Kidney (tissue), 14 donors: Measurements from ENCODE around the gene CAP2. TPM values are rescaled to one million over a fixed set of nuclear protein-coding genes. Genes with fewer than 3 reads are reported as not detected.

Experiments used
- DNase-seq, 5 donors: peaks; one replicate each; pipeline ENCODE4 v3.0.0-alpha.2; 2013 to 2020
- FAIRE-seq: peaks from 2 replicates; lab custom pipeline; 2012; peaks lifted over from hg19 to GRCh38; lab: Jason Lieb, UNC
- H3K27ac ChIP-seq, 2 donors: one replicate each; pipeline ENCODE4 v1.7.0; 2013; ENCODE audit warnings: low read depth in 2 of 2, low read length in 2 of 2, inconsistent platforms in 1 of 2
- H3K27me3 ChIP-seq: one replicate; pipeline ENCODE4 v1.7.1; 2013; ENCODE audit warnings: low read length, inconsistent platforms; ENCODE audit not compliant: control insufficient read depth, insufficient read depth
- H3K36me3 ChIP-seq, 3 donors: one replicate each; pipeline versions ENCODE4 v1.7.0 to v1.7.1; 2013; ENCODE audit warnings: low read length in 3 of 3, control low read depth in 1 of 3, inconsistent platforms in 1 of 3; ENCODE audit not compliant: insufficient read depth in 3 of 3, control insufficient read depth in 2 of 3
- H3K4me1 ChIP-seq, 3 donors: one replicate each; pipeline versions ENCODE4 v1.7.0 to v1.7.1; 2013; ENCODE audit warnings: low read length in 3 of 3, inconsistent platforms in 1 of 3, low read depth in 1 of 3; ENCODE audit not compliant: control insufficient read depth in 2 of 3, insufficient read depth in 2 of 3
- H3K4me3 ChIP-seq, 3 donors: one replicate each; pipeline versions ENCODE4 v1.7.0 to v1.8.1; 2013; ENCODE audit warnings: low read length in 3 of 3, control low read depth in 1 of 3, inconsistent platforms in 1 of 3
- H3K9ac ChIP-seq, 3 donors: one replicate each; pipeline versions ENCODE4 v1.7.0 to v1.7.1; 2013; ENCODE audit warnings: low read length in 3 of 3, control low read depth in 1 of 3, inconsistent platforms in 1 of 3
- H3K9me3 ChIP-seq, 3 donors: one replicate each; pipeline versions ENCODE4 v1.7.0 to v1.7.1; 2013; ENCODE audit warnings: low read length in 3 of 3, control low read depth in 1 of 3, inconsistent platforms in 1 of 3; ENCODE audit not compliant: control insufficient read depth in 2 of 3, insufficient read depth in 1 of 3
- CTCF ChIP-seq: IDR thresholded peaks from 3 replicates; pipeline ENCODE4 v1.5.1; 2012; ENCODE audit warnings: mild to moderate bottlenecking, moderate library complexity, borderline replicate concordance; ENCODE audit not compliant: insufficient read depth; ENCODE audit errors: extremely low read depth
- intact Hi-C: fragments of 100-400 bp; cut with DNase I; formaldehyde crosslinking; loops from one replicate; pipeline ENCODE4 v1.11.1; 2022
- polyA plus RNA-seq: library from polyadenylated mRNA; stranded (reverse); fragments of 350-450 nt; fragmentation: Illumina TruSeq; extraction: RNeasy Lipid Tissue Mini Kit (QIAGEN cat#74804); gene quantifications from one replicate; pipeline ENCODE4 v1.2.3, GENCODE V29; 2014; ENCODE audit warnings: low read depth, low replicate concordance; ENCODE audit not compliant: insufficient read depth
- total RNA-seq: library from RNA; stranded (reverse); fragmentation: NEBNext Ultra II Directional; extraction: Animal tissue kit (Norgen Biotek cat#: 25700); gene quantifications from one replicate; pipeline ENCODE4 v1.2.1, GENCODE V29; 2021
- donor health status: control.
- donor health status: control.
- donor health status: control.
- donor health status: control.
- donor health status: control.
- donor health status: DM: yes; HTN: yes; CAD: no.
- donor health status: Normal renal cell carcinoma (clear cell type).

CAP2 gene
- total and polyA plus RNA-seq, 2 donors from 2014 or later = 9.8 to 15.7 TPM

DNA sequence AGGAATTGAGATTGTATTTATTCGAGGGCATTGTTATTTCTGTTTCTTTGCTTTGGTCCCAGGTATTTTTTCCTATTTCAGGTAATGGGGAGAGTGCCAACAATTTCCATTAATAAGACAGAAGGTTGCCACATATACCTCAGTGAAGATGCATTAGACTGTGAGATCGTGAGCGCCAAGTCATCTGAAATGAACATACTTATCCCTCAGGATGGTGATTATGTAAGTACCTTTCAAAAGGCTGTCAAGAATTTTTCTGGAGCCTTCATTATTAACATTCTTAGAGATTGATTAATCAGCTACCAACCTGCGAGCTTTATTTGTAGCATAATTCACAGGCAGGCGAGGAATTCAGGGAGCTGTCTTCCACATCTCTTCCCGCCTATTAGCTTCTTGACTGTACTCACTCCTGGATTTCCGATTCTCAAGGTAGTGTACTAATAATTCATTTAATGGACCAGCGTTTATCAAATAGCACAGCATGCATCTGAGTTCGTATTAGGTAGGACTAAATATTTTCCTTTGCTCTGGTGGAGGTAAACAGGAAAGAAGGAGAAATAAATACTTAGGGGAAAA, 158.1 kb downstream of the CAP2 start:
- Histone ChIP-seq H3K4me3 (no peak overlapping the region), H3K4me1 (no peaks in the 10 kb centered on the region), H3K9ac (no peak overlapping the region), H3K27me3 (no peaks in the 10 kb centered on the region), H3K27ac (no peak overlapping the region), H3K36me3 (no peaks in the 10 kb centered on the region), H3K9me3 (no peaks in the 10 kb centered on the region)
- FAIRE-seq (no peak), DNase-seq (no peak)
- intact Hi-C loops = no loop called here
- TF ChIP-seq CTCF = no peak

DNA sequence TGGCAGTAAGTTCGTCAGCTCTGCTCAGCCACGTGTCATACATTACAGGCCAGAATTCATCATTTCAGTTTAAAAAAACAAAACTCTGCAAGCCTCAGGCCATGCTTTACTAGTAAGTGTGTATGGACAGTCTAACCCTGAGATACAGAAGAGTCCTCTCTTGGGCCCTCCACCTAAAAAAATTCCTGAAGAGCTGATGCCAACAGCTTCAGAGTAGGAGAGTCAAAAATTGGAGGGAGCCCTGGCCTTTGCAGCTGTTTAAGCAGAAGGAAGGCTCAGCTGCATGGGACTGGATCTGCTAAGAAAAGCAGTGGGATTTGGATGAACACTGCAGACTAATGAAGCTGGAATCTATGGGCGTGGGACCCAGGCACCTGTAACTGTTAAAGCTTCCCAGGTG, 159.5 kb downstream of the CAP2 start:
- H3K4me1 ChIP-seq = no peaks in the 10 kb centered on the region
- H3K27me3 ChIP-seq = no peaks in the 10 kb centered on the region
- no peaks in the 10 kb centered on the region for H3K36me3 ChIP-seq
- FAIRE-seq (no peak), DNase-seq (no peak)
- intact Hi-C loops = no loop called here
- H3K9ac ChIP-seq = no peak overlapping the region
- no peak overlapping the region for H3K27ac ChIP-seq
- no peaks in the 10 kb centered on the region for H3K9me3 ChIP-seq
- TF ChIP-seq CTCF = no peak
- H3K4me3 ChIP-seq = no peak overlapping the region

- DNase-seq (no peak), FAIRE-seq (no peak)
- Histone ChIP-seq H3K27ac (no peak overlapping the region), H3K4me3 (no peak overlapping the region), H3K4me1 (no peaks in the 10 kb centered on the region), H3K27me3 (no peaks in the 10 kb centered on the region), H3K36me3 (no peaks in the 10 kb centered on the region), H3K9ac (no peak overlapping the region), H3K9me3 (no peaks in the 10 kb centered on the region)
- intact Hi-C loops = no loop called here
- no peak for TF ChIP-seq CTCF
Measured at GRCh38 chr6:17556014-17556413, 162.6 kb downstream of the CAP2 start.

GRCh38 chr6:17562636-17563035, 169.2 kb downstream of the CAP2 start:
- Histone ChIP-seq H3K9ac (no peak overlapping the region), H3K4me1 (no peaks in the 10 kb centered on the region), H3K9me3 (peaks cover 0 to 10% (median 0%) of the 10 kb centered on the region in 3 donors), H3K4me3 (no peak overlapping the region), H3K27ac (no peak overlapping the region), H3K27me3 (no peaks in the 10 kb centered on the region), H3K36me3 (no peaks in the 10 kb centered on the region)
- TF ChIP-seq CTCF = no peak
- no peak for FAIRE-seq
- intact Hi-C loops = no loop called here
- no peak for DNase-seq
